WI38 (cell line): ENCODE measurements around the gene KANK4.

ENCODE experiments used
- H3K4me3 ChIP-seq: 2 replicates; pipeline ENCODE4 v1.5.1; 2011; ENCODE audit warnings: low read depth, mild to moderate bottlenecking, control low read depth, low read length
- CTCF ChIP-seq: IDR thresholded peaks from 2 replicates; pipeline ENCODE4 v1.5.1; 2012; ENCODE audit warnings: low read depth, mild to moderate bottlenecking, control low read depth, low read length

Gene KANK4

GRCh38 chr1:62233926-62234450, 85.2 kb downstream of the KANK4 start:
- no peak overlapping the region for H3K4me3 ChIP-seq
- no peak for TF ChIP-seq CTCF

- no peak for TF ChIP-seq CTCF
- H3K4me3 ChIP-seq = no peak overlapping the region
These were observed 86.4 kb downstream of the KANK4 start for GRCh38 chr1:62232871-62233278.

GRCh38 chr1:62230718-62231117, 88.5 kb downstream of the KANK4 start:
- no peak for TF ChIP-seq CTCF
- H3K4me3 ChIP-seq = no peak overlapping the region

GRCh38 chr1:62229932-62230331, 89.3 kb downstream of the KANK4 start:
- no peak for TF ChIP-seq CTCF
- no peak overlapping the region for H3K4me3 ChIP-seq

- no peak overlapping the region for H3K4me3 ChIP-seq
- no peak for TF ChIP-seq CTCF
These were observed 89.8 kb downstream of the KANK4 start for GRCh38 chr1:62229468-62229867.

- TF ChIP-seq CTCF = no peak
- H3K4me3 ChIP-seq = no peak overlapping the region
These were observed 90.4 kb downstream of the KANK4 start for GRCh38 chr1:62228883-62229187.

GRCh38 chr1:62228136-62228882, 90.9 kb downstream of the KANK4 start:
- no peak for TF ChIP-seq CTCF

More at GRCh38 chr1:62228136-62228882, 90.9 kb downstream of the KANK4 start:
- no peak overlapping the region for H3K4me3 ChIP-seq
